Measurements from ENCODE around the gene PPFIBP2.

- TF ChIP-seq YY1 (IDR thresholded peaks at IDR 0.05; ENCODE audit: insufficient read depth, insufficient read length), result no peak
- no peak for TF ChIP-seq ZNF274 (IDR thresholded peaks at IDR 0.05; ENCODE audit: low read depth, low read length)
Observed at GRCh38 chr11:7500251-7500650, 13.5 kb upstream of the PPFIBP2 start.

Data from NT2/D1 (cell line).